K562 (cell line): Measurements from ENCODE around the gene EOLA1.

ENCODE experiments used
- CHAMP1 ChIP-seq: fragments of 450-650 bp; IDR thresholded peaks from 2 replicates; pipeline ENCODE4 v1.6.1; 2016; ENCODE audit warnings: mild to moderate bottlenecking
- E2F4 ChIP-seq: sonication (generic); formaldehyde crosslinking; IDR thresholded peaks from 2 replicates; pipeline ENCODE4 v1.8.0; 2022; ENCODE audit warnings: mild to moderate bottlenecking, low read depth, missing genetic modification reagents
- EP300 ChIP-seq: IDR thresholded peaks from 2 replicates; pipeline ENCODE4 v1.6.1; 2012; ENCODE audit warnings: low read length, improper control_type of control experiment
- FOXA1 ChIP-seq: fragments of 450-650 bp; IDR thresholded peaks from 2 replicates; pipeline ENCODE4 v1.6.1; 2016; ENCODE audit warnings: mild to moderate bottlenecking, borderline replicate concordance
- ID3 ChIP-seq, 2 experiments: fragments of 250-450 bp in 1 of 2; fragments of 450-650 bp in 1 of 2; sonication (Bioruptor Pico) in 1 of 2; IDR thresholded peaks; 2 replicates each; pipeline versions ENCODE4 v1.6.1 to v1.8.0; 2016 to 2021; ENCODE audit warnings: mild to moderate bottlenecking in 2 of 2, moderate library complexity in 2 of 2, missing compliant biosample characterization in 1 of 2, missing genetic modification characterization in 1 of 2
- MTA3 ChIP-seq: fragments of 450-650 bp; formaldehyde crosslinking; IDR thresholded peaks from 2 replicates; pipeline ENCODE4 v1.6.1; 2017; ENCODE audit warnings: mild to moderate bottlenecking, borderline replicate concordance
- MYNN ChIP-seq, 2 experiments: sonication (generic); formaldehyde crosslinking in 1 of 2; IDR thresholded peaks; 2 replicates each; pipeline versions ENCODE4 v1.5.0 to v1.6.1; 2016 to 2020; ENCODE audit warnings: antibody characterized with exemption in 1 of 2, missing genetic modification reagents in 1 of 2
- POLR2A ChIP-seq: fragments of 450-650 bp; conservative IDR thresholded peaks from 2 replicates; pipeline ENCODE4 v1.6.1; 2016
- SPI1 ChIP-seq: IDR thresholded peaks from 2 replicates; pipeline ENCODE4 v1.6.1; 2011; ENCODE audit warnings: low read depth, low read length, control low read depth, borderline replicate concordance
- TAF1 ChIP-seq: IDR thresholded peaks from 2 replicates; pipeline ENCODE4 v1.6.1; 2011; ENCODE audit warnings: mild to moderate bottlenecking, low read length, moderate library complexity; ENCODE audit not compliant: insufficient read depth, control insufficient read depth, severe bottlenecking; ENCODE audit errors: extremely low read depth
- ZNF449 ChIP-seq: fragments of 250-450 bp; sonication (Bioruptor Pico); IDR thresholded peaks from 2 replicates; pipeline ENCODE4 v1.8.0; 2022; ENCODE audit warnings: moderate library complexity, mild to moderate bottlenecking, inconsistent platforms
- ZNF655 ChIP-seq: fragments of 250-450 bp; sonication (Bioruptor Pico); IDR thresholded peaks from 2 replicates; pipeline ENCODE4 v1.5.0; 2021

- TF ChIP-seq MYNN (IDR thresholded peaks at IDR 0.05) (no peak), MYNN (CRISPR knock-in tag; IDR thresholded peaks at IDR 0.05) (no peak), FOXA1 (no peak), ID3 (CRISPR knock-in tag; IDR thresholded peaks at IDR 0.05) (no peak), ID3 (tag; IDR thresholded peaks at IDR 0.05) (no peak), EP300 (no peak), MTA3 (no peak), ZNF449 (CRISPR knock-in tag) (no peak), SPI1 (no peak), E2F4 (CRISPR knock-in tag) (no peak), CHAMP1 (no peak), ZNF655 (CRISPR knock-in tag) (no peak), POLR2A (no peak), TAF1 (no peak)
These were observed 49.0 kb upstream of the EOLA1 start for GRCh38 chrX:149491812-149492211.
